GM18907 (cell line): ENCODE data around the gene C1QTNF9B.
"Not testable (repeated sequence)": the region's sequence is repeated elsewhere in the genome, so short reads cannot be mapped to it uniquely, and the experiment has no call there.

Experiments
- ATAC-seq: cut with Tn5 transposase; IDR thresholded peaks from one replicate; pipeline ENCODE4 v1.9.1; 2021; ENCODE audit warnings: mild to moderate bottlenecking, moderate library complexity; ENCODE audit not compliant: unreplicated experiment

C1QTNF9B gene

DNA sequence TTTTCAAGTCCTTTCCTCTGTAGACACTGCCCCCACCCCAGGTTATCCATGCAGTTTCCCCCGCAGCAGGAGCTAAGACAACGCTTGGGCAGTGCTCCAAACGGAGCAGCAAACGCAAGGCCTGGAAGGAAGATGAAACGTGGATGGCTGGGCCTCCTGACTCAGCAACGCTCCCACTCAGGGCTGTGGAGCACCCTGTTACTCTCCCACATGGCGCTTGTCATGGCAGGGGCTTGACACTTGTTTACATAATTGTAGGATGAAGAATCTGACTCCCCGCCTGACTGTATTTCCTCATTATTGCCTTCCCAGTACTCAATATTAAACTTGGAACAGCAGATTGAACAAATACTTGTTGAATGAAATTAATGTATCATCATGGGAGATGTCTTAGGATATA, 799 bp upstream of the C1QTNF9B start:
- ATAC-seq: no peak

DNA sequence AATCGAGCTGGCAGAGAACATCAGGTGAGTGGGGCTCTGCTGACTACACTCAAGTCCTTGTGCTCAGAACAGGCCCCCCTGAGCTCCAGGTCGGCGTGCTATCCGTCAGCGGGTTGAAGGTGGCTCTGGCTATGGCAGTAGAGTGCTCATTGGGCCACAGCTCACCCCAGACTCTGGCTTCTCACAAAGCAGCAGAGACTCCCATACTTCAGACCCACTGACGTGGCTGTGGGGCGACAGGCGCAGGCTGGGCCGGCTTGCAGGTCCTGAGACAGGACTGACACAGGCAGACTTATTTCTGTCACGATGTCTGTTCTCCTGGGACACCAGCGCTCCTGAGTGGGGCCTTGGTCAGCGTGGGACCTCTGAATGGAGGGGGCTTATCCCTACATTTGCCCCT, 2.6 kb downstream of the C1QTNF9B start:
- ATAC-seq: not testable (repeated sequence)

- ATAC-seq: not testable (repeated sequence)
Observed at GRCh38 chr13:23893791-23894190, 3.5 kb downstream of the C1QTNF9B start.

GRCh38 chr13:23889615-23890607, 7.4 kb downstream of the C1QTNF9B start:
- ATAC-seq: peak; percentile 18

GRCh38 chr13:23888658-23889614, 8.4 kb downstream of the C1QTNF9B start, which contains the start of gene MIPEP:
Gene MIPEP (minus strand): TSS chr13:23889400. CDS start chr13:23889320, 80 bp downstream.
- ATAC-seq: peak; percentile 96

GRCh38 chr13:23884361-23884760, 12.9 kb downstream of the C1QTNF9B start:
- ATAC-seq: not testable (repeated sequence)

DNA sequence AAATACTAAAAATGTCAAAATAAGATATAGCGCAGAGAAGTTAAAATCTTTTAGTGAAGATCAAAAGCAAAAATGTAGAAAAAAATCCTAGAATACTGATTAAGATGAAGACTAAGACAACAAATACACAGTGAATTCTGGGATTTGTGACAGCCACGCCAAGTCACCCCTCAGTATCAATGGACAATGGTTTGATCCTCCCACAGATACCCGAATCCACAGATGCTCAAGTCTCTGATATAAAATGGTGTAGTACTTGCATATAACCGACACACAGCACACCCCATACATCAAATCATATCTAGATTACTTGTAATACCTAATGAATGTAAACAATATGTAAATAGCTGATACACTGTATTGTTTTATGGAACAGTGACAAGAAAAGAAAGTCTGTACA, 14.0 kb downstream of the C1QTNF9B start:
- ATAC-seq: no peak

- ATAC-seq: not testable (repeated sequence)
Observed at GRCh38 chr13:23881402-23881800, 15.9 kb downstream of the C1QTNF9B start.

DNA sequence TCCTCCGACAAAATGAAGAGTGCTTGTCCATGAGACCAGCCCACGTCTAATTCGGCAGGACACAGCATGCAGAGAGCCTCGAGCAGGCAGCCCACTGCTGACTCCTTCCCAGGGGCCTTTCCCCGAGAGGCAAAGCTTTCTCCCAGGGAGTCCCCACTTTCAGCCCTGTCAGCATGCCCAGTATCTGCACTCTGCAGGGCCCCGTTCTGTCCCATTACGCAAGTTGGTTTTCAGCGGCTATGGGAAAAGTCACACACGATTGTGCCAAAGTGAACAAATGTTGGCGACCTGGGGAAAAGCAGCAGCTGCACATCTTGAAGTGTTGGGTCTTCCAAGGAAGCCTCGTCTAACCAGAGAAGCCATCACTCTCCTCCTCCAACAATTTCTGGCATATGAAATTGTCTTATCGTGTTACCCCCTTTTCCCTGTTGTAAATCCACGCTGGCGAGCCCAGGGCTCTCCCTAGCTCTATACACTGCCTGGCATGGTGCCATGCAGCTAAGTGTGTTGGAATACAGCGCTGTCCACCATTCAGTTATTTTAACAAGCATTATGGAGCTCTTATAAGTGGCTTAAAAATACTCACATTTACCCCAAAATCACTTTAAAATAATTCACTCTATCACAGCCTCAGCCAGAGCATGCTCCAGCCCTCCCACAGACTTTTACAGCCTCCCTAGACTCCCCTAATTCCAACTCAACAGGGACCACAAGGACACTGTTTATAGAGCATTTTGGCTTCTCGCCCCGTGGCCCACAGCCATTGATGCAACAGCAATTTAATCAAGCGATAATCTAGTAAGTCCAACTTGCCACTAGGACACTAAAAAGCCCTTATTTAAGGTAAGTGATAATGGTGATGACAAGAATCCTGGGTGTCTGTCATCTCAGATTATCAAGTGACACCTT, 16.6 kb downstream of the C1QTNF9B start:
- ATAC-seq: not testable (repeated sequence)

DNA sequence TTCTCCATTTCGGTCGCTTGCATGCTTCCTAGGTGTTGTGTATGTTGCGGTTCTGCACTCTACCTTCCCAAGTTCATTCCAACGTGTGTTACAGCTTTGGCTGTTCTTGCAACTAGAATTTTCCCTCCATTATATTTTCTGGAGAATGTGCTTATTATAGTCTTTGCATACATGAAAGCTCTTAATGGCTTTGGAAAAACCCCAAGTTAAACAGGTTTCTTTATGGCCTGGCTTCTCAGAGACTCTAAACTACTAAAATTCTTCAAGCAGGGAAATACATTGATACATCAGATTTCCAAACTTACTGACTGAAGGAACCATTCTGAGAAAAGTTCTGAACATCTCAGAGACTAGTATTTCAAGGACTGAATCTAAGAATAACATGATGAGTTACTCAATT, 20.0 kb downstream of the C1QTNF9B start:
- no peak for ATAC-seq

GRCh38 chr13:23876265-23876664, 21.0 kb downstream of the C1QTNF9B start:
- peak; percentile 57 for ATAC-seq

GRCh38 chr13:23871616-23872220, 25.6 kb downstream of the C1QTNF9B start:
- ATAC-seq: no peak

GRCh38 chr13:23870356-23871140, 26.8 kb downstream of the C1QTNF9B start:
- no peak for ATAC-seq

DNA sequence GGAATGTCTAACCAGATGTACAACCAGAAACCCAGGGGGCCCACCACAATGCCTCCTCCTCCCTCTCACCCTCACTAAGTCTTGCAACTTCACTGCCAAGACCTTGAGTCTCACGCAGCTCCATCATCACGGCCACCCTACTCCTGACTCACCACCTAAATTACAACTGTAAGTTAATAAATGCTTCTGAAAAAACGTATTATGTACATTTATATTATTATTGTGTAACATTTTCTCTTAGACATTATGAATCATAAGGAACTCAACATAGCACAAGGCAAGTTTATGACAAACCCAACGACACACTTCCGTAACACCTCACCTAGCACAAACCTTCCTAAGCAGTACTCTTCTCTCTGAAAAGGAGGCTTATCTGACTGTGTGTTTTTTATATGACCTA, 28.8 kb downstream of the C1QTNF9B start:
- no peak for ATAC-seq

GRCh38 chr13:23867027-23867491, 30.2 kb downstream of the C1QTNF9B start:
- no peak for ATAC-seq

- ATAC-seq: no peak
Observed at GRCh38 chr13:23866420-23867026, 30.8 kb downstream of the C1QTNF9B start.

DNA sequence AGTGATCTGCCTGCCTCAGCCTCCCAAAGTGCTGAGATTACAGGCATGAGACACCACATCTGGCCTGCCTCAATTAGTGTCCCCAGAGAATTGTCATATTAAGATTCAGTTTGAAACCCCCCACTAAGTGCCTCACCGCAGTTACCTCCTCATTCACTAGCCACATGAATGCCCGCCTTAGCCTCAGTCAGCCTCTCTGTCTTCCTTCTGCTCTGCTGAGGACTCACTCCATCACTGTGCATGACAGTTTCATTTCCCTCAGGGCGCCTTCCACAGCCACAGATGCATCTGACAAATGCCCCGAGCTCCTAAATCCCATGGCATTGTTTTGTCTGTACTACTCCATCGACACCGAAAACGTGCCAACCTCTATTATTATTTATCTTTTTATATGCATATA, 31.4 kb downstream of the C1QTNF9B start:
- no peak for ATAC-seq

DNA sequence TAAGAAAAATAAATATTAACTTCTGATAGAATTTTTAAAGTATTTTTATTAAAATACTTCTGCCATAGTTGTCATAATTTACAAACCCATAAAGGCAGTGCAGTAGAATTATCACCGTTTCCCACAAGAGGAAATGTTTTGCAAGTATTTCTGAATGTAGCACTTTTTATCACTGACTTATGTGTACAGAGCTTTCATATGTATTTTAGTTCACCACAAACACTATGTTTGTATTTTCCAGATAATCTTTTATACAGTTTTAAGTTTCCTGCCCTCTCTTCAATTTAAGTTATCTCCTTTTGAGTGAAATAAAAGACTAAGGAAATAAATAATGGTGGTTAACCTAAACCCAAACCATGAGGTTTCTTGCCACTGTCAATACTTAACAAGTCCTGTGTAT, 32.3 kb downstream of the C1QTNF9B start:
- ATAC-seq: no peak
